SK-N-SH (cell line): Measurements from ENCODE around the gene SHBG. TPM values are rescaled to one million over a fixed set of nuclear protein-coding genes. Genes with fewer than 3 reads are reported as not detected.
A peak's percentile ranks its signal among the peaks of the same experiment; 100 is the strongest.

Experiments used
- CTCF ChIA-PET: fragments of 300-600, 350-600 bp; formaldehyde crosslinking; extraction: SDS; loops from one replicate; lab custom pipeline; 2021; lab: Yijun Ruan, JAX
- POLR2A ChIA-PET: fragments of 350-600 bp; sonication (Branson Sonifier 250); formaldehyde crosslinking; extraction: SDS; loops from one replicate; lab custom pipeline; 2020; ENCODE audit warnings: antibody characterized with exemption, inconsistent platforms; lab: Yijun Ruan, JAX
- DNase-seq: peaks from one replicate; pipeline ENCODE4 v3.0.0; 2012
- H2AFZ ChIP-seq: fragments of 200-600 bp; sonication (generic); 2 replicates; pipeline ENCODE4 v1.8.1; 2016; ENCODE audit warnings: antibody characterized with exemption, mild to moderate bottlenecking, low read depth
- H3F3A ChIP-seq: fragments of 200-600 bp; sonication (generic); replicated peaks from 2 replicates; pipeline ENCODE3; 2016; ENCODE audit warnings: antibody characterized with exemption, mild to moderate bottlenecking; ENCODE audit not compliant: insufficient read depth
- H3K27ac ChIP-seq, 2 experiments: fragments of 200-500 bp in 1 of 2; fragments of 200-600 bp in 1 of 2; sonication (Bioruptor generic) in 1 of 2; sonication (generic), shearing (Covaris generic) in 1 of 2; 2 replicates each; pipeline versions ENCODE4 v1.5.1 to v1.6.1; 2014 to 2016; ENCODE audit warnings: low read depth in 2 of 2, inconsistent platforms in 1 of 2, low read length in 1 of 2, mild to moderate bottlenecking in 1 of 2, mixed read lengths in 1 of 2
- H3K27me3 ChIP-seq: fragments of 200-600 bp; sonication (generic), shearing (Covaris generic); 2 replicates; pipeline ENCODE4 v1.6.1; 2016; ENCODE audit warnings: mixed run types; ENCODE audit not compliant: insufficient read depth
- H3K36me3 ChIP-seq, 2 experiments: fragments of 200-500 bp in 1 of 2; fragments of 200-600 bp in 1 of 2; sonication (Bioruptor generic) in 1 of 2; sonication (generic) in 1 of 2; replicated peaks in 1 of 2; 2 replicates each; pipeline versions ENCODE3 to v1.5.1; 2014 to 2016; ENCODE audit warnings: low read length in 1 of 2, mild to moderate bottlenecking in 1 of 2; ENCODE audit not compliant: insufficient read depth in 2 of 2, control insufficient read depth in 1 of 2
- H3K4me1 ChIP-seq, 2 experiments: fragments of 200-500 bp in 1 of 2; fragments of 200-600 bp in 1 of 2; sonication (Bioruptor generic) in 1 of 2; sonication (generic), shearing (Covaris generic) in 1 of 2; 2 replicates each; pipeline versions ENCODE4 v1.5.1 to v1.6.1; 2014 to 2016; ENCODE audit warnings: low read depth in 1 of 2, low read length in 1 of 2, mixed run types in 1 of 2; ENCODE audit not compliant: insufficient read depth in 2 of 2, control insufficient read depth in 1 of 2
- H3K4me2 ChIP-seq: fragments of 200-600 bp; sonication (generic), shearing (Covaris generic); 2 replicates; pipeline ENCODE4 v1.6.1; 2017; ENCODE audit warnings: mixed run types
- H3K4me3 ChIP-seq, 2 experiments: fragments of 200-500 bp in 1 of 2; fragments of 200-600 bp in 1 of 2; sonication (Bioruptor generic) in 1 of 2; sonication (generic), shearing (Covaris generic) in 1 of 2; 2 replicates each; pipeline versions ENCODE4 v1.5.1 to v1.8.1; 2014 to 2016; ENCODE audit warnings: low read depth in 2 of 2, inconsistent platforms in 1 of 2, low read length in 1 of 2, mild to moderate bottlenecking in 1 of 2, mixed read lengths in 1 of 2, moderate library complexity in 1 of 2
- H3K79me2 ChIP-seq: fragments of 200-600 bp; sonication (generic); 2 replicates; pipeline ENCODE4 v1.8.1; 2017; ENCODE audit warnings: mild to moderate bottlenecking; ENCODE audit not compliant: insufficient read depth
- H3K9ac ChIP-seq: fragments of 200-600 bp; sonication (generic); 2 replicates; pipeline ENCODE4 v1.6.1; 2017; ENCODE audit warnings: mixed run types
- H3K9me2 ChIP-seq: fragments of 200-600 bp; sonication (generic); 2 replicates; pipeline ENCODE4 v1.6.1; 2017; ENCODE audit warnings: mixed run types
- H3K9me3 ChIP-seq: fragments of 200-600 bp; sonication (generic); 2 replicates; pipeline ENCODE4 v1.6.1; 2017; ENCODE audit warnings: mixed run types, mild to moderate bottlenecking, moderate library complexity
- H4K20me1 ChIP-seq: fragments of 200-600 bp; sonication (generic); 2 replicates; pipeline ENCODE4 v1.6.1; 2017; ENCODE audit warnings: mild to moderate bottlenecking, mixed run types; ENCODE audit not compliant: insufficient read depth
- CTCF ChIP-seq: fragments of 200-600 bp; sonication (generic); IDR thresholded peaks from 2 replicates; pipeline ENCODE4 v1.6.1; 2017; ENCODE audit warnings: antibody characterized with exemption, mild to moderate bottlenecking, moderate library complexity
- ELF1 ChIP-seq: IDR thresholded peaks from 2 replicates; pipeline ENCODE4 v1.4.0; 2012
- EP300 ChIP-seq, 2 experiments: IDR thresholded peaks; 2 replicates each; pipeline versions ENCODE4 v1.4.0 to v1.6.1; 2012; ENCODE audit warnings: borderline replicate concordance in 1 of 2, low read depth in 1 of 2, low read length in 1 of 2
- FOXJ3 ChIP-seq: sonication (generic); formaldehyde crosslinking; IDR thresholded peaks from 2 replicates; pipeline ENCODE4 v1.5.1; 2020; ENCODE audit warnings: mild to moderate bottlenecking, missing genetic modification reagents
- FOXM1 ChIP-seq: IDR thresholded peaks from 2 replicates; pipeline ENCODE4 v1.4.0; 2012; ENCODE audit warnings: low read depth, mild to moderate bottlenecking
- GATA2 ChIP-seq: sonication (generic); formaldehyde crosslinking; IDR thresholded peaks from 2 replicates; pipeline ENCODE4 v1.5.0; 2020; ENCODE audit warnings: mild to moderate bottlenecking, missing genetic modification reagents
- MEF2A ChIP-seq: IDR thresholded peaks from 2 replicates; pipeline ENCODE4 v1.4.0; 2012; ENCODE audit warnings: low read depth, borderline replicate concordance
- MXI1 ChIP-seq: IDR thresholded peaks from 2 replicates; pipeline ENCODE4 v1.6.1; 2012; ENCODE audit warnings: mild to moderate bottlenecking, low read depth, low read length, improper control_type of control experiment
- NFIC ChIP-seq: IDR thresholded peaks from 2 replicates; pipeline ENCODE4 v1.4.0; 2012; ENCODE audit warnings: borderline replicate concordance
- RAD21 ChIP-seq: IDR thresholded peaks from 2 replicates; pipeline ENCODE4 v1.6.1; 2012; ENCODE audit warnings: mild to moderate bottlenecking, low read length
- REST ChIP-seq: IDR thresholded peaks from 2 replicates; pipeline ENCODE4 v1.6.1; 2012; ENCODE audit warnings: mild to moderate bottlenecking, low read depth, low read length, moderate library complexity
- RFX5 ChIP-seq: IDR thresholded peaks from 2 replicates; pipeline ENCODE4 v1.6.1; 2012; ENCODE audit warnings: mild to moderate bottlenecking, improper control_type of control experiment, low read length
- RXRA ChIP-seq: IDR thresholded peaks from 2 replicates; pipeline ENCODE4 v1.4.0; 2012; ENCODE audit warnings: low read depth, mild to moderate bottlenecking, borderline replicate concordance
- SIN3A ChIP-seq: IDR thresholded peaks from 2 replicates; pipeline ENCODE4 v1.6.1; 2012; ENCODE audit warnings: low read depth, mild to moderate bottlenecking, low read length, moderate library complexity, borderline replicate concordance
- SMC3 ChIP-seq: IDR thresholded peaks from 2 replicates; pipeline ENCODE4 v1.6.1; 2012; ENCODE audit warnings: low read depth, low read length, improper control_type of control experiment
- TAF1 ChIP-seq: IDR thresholded peaks from 2 replicates; pipeline ENCODE4 v1.6.1; 2012; ENCODE audit warnings: low read depth, mild to moderate bottlenecking, low read length, moderate library complexity, borderline replicate concordance
- USF1 ChIP-seq: IDR thresholded peaks from 2 replicates; pipeline ENCODE4 v1.4.0; 2012; ENCODE audit warnings: low read depth, borderline replicate concordance
- YY1 ChIP-seq: IDR thresholded peaks from 2 replicates; pipeline ENCODE4 v1.4.0; 2012; ENCODE audit warnings: low read depth, mild to moderate bottlenecking
- WGBS: methylation state at CpG from one replicate; pipeline ENCODE4 v1.1.6; 2017; ENCODE audit warnings: low lambda C conversion rate; 5-methylcytosine and 5-hydroxymethylcytosine counted together
- polyA plus RNA-seq, 3 experiments: library from polyadenylated mRNA; depleted of rRNA; stranded (reverse); fragments of >200 nt; gene quantifications; 2 replicates each; pipeline ENCODE4 v1.2.3, GENCODE V29; 2012

Gene SHBG
- polyA plus RNA-seq, 1 of the 3 experiments (the other 2 are of a cell fraction): 1.1 TPM

GRCh38 chr17:7588553-7589203 lies 41.3 kb upstream of the SHBG start (continued):
- TF ChIP-seq REST (no peak), SMC3 (no peak), TAF1 (no peak), RAD21 (no peak)

- Histone ChIP-seq H3K27ac (peak overlapping the region in 1 of 2 experiments; percentile 21; a peak in 2 of 4 replicates), H2AFZ (no peak overlapping the region), H3K4me2 (peak overlapping the region; percentile 68; the same call in 1 of the 2 replicates), H3K9me3 (no peaks in the 10 kb centered on the region), H3K4me1 (peaks cover 17 to 32% of the 10 kb centered on the region in 2 experiments), H3K36me3 (peaks cover 20 to 56% of the 10 kb centered on the region in 2 experiments), H3K9ac (no peak overlapping the region), H3K79me2 (peaks cover 28% of the 10 kb centered on the region), H3K4me3 (peak overlapping the region in 1 of 2 experiments; percentile 3; a peak in 1 of 4 replicates), H4K20me1 (no peaks in the 10 kb centered on the region), H3F3A (peaks cover 46% of the 10 kb centered on the region), H3K27me3 (no peaks in the 10 kb centered on the region), H3K9me2 (no peaks in the 10 kb centered on the region)
- DNase-seq: peak; percentile 91
- CTCF ChIA-PET: interaction anchor here (0.7 to 3.4 kb wide), 30 partner anchors 8 to 452 kb away, joined by 3 to 22 read pairs (median 4); partner anchors contain the start of genes CD68, DNAH2, FXR2 and KDM6B
- 51% methylated on average over 20 of the region's 56 CpGs for WGBS
- POLR2A ChIA-PET: interaction anchor here (0.9 to 3.5 kb wide), 5 partner anchors 10 to 97 kb away, joined by 3 to 23 read pairs (median 3); partner anchors contain the start of genes CD68, FXR2, SAT2 and TP53
- TF ChIP-seq YY1: no peak
- no peak for TF ChIP-seq RFX5
- peak; percentile 23; the same call in 1 of the 2 replicates for TF ChIP-seq TAF1
- peak; percentile 59; the same call in 1 of the 2 replicates for TF ChIP-seq SIN3A
- TF ChIP-seq USF1: no peak
- no peak for TF ChIP-seq GATA2
- TF ChIP-seq ELF1: no peak
- TF ChIP-seq EP300 (IDR thresholded peaks at IDR 0.05; ENCODE audit: borderline replicate concordance in 1 of 2, low read depth in 1 of 2, low read length in 1 of 2): no peak
- peak; percentile 56 for TF ChIP-seq SMC3
- no peak for TF ChIP-seq RXRA
- no peak for TF ChIP-seq MXI1
- no peak for TF ChIP-seq FOXJ3
- no peak for TF ChIP-seq MEF2A
- TF ChIP-seq CTCF: peak; percentile 83
- TF ChIP-seq NFIC: no peak
- TF ChIP-seq FOXM1: no peak
- TF ChIP-seq REST: no peak
Measured at GRCh38 chr17:7589204-7589868, 40.6 kb upstream of the SHBG start.
